GM19025 (cell line): ENCODE measurements around the gene SVOPL.

Source experiments
- ATAC-seq: cut with Tn5 transposase; IDR thresholded peaks from one replicate; pipeline ENCODE4 v1.9.1; 2021; ENCODE audit warnings: mild to moderate bottlenecking, low read depth, moderate library complexity; ENCODE audit not compliant: unreplicated experiment

Gene SVOPL

DNA sequence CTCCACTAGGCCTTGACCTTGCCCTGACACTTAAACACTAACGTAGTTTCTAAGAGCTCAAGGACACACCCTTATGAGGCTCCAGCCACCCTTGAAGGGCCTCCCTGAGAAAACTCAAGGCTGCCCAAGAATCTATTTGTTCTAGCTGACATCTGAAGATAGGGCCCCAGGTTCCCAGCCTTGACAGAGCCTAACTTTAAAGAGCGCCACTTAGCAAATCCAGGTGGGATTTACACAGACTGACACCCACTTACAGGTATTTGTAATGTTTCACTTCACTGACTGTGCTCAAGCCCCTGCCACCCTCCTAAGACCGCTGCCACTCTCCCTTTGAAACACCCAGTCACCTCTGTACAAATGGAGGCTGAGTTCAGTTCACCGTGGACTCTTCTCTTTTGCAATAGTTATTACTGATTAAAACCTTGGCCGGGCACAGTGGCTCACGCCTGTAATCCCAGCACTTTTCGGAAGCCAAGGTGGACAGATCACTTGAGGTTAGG, 90.4 kb downstream of the SVOPL start:
- no peak for ATAC-seq

DNA sequence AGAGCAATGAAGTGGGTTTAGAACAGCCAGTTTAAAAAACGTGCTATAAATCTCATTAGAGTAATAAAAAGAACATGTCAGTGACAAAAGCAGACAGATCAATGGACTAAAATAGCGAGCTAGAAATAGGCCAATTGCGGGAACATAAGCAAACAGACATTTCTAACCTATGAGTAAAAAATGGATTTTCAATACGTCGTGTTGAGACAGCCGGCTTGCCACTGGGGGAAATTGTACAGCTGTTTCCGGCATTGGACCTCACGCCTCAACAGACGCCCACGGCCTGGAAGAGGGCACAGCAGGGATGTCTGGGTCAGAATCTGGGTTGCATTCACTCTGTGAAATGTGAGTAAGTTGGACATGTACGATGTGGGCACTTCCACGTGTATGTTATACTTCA, 92.9 kb downstream of the SVOPL start:
- ATAC-seq, result no peak

DNA sequence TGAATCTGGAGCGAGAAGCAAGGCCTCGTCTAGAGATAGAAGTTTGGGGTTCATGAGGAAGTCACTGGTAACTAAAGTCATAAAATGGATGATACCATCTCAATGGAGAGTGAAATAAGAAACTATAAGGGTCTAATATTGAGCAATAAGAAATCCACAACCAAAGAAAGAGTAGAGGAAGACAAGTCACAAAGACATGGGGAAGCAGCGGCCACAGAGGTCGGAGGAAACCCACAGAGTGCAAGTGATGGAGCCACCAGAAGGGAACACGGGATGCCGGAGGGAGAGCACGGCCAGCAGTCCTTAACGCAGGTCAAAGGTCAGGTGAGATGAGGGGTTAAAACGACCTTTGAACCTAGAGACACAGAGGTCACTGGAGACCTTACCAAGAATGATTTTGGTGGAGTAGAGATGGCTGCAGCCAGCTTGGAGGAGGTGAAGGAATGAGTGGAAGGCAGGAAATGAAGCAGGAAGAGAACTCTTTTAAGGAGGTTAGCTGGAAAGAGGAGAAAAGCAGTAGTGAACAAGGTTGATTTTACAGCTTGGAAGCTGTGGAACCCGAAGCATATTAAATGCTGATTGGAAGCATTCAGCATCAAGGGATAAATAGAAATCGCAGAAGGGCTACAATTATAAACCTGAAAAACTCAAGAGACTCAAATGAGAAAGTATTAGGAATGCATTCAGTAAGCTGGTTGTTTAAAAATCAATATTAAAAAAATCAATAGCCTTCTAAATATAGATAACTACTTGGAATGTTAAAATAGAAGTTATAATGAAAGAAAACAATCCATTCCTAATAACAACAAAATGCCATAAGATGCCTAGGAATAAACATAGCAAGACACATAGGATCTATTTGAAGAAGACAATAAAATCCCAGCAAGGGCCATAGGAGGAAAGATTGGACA, 93.7 kb downstream of the SVOPL start:
- ATAC-seq, result no peak

DNA sequence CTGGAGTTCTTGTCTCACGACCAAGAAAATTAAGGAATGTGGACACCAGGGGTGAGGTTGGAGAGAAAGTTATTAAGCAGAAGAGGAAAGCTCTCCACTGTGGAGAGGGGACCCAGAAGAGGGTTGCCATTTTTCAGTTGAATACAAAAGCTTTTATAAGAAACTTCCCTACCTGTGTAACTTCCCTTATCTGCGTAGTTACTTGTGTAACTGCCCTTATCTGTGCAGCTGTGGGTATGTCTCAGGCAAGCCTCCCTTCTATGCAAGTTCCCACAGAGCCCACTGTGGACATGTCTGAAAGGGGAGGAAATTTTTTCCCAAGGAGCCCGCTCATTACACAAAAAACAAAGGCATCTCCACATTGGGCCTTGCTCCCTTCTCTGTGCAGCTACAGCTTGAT, 94.9 kb downstream of the SVOPL start:
- no peak for ATAC-seq

DNA sequence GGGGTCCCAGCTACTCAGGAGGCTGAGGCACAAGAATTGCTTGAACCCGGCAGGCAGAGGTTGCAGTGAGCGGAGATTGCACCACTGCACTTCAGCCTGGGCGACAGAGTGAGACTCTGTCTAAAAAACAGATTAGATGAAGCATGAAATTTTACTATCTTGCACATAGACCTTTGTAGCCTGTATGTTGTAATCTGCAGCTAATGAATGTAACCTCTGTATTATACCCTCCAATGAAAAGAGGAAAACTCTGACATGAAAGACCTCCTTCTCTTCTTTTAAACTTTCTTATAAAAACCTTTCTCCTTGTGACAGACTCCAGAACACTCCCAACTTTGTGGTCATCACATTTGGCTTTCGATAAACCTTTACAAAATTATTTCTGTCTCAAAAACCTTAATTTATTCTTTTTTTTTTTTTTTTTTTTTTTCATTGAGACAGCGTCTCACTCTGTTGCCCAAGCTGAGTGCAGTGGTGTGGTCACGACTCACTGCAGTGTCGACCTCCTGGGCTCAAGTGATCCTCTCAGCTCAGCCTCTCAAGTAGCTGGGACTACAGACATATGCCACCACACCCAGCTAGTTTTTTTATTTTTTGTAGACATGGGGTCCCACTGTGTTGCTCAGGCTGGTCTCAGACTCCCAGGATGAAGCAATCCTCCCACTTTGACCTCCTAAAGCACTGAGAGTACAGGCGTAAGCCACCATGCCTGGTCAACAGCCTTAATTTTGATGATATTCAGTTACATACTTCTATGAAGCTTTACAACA, 97.4 kb downstream of the SVOPL start:
- ATAC-seq, result no peak

DNA sequence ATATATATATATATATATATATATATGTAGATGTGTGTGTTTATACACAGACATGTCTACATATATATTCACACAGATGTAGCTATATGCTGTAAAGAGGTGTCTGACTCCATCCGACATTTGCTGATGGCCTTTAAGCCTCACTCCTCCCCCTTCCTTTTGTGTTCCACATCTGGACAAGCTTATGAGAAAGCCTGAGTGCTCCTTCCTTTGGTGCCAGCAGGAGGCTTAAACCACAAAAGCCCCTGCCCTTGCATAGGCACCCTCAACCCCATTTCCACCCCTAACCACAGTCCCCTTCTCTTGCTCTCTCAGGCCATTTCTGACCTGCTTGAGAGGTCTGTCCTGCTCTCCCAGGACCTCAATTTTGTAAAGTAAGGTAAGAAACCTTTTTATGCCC, 98.7 kb downstream of the SVOPL start:
- ATAC-seq, result no peak

DNA sequence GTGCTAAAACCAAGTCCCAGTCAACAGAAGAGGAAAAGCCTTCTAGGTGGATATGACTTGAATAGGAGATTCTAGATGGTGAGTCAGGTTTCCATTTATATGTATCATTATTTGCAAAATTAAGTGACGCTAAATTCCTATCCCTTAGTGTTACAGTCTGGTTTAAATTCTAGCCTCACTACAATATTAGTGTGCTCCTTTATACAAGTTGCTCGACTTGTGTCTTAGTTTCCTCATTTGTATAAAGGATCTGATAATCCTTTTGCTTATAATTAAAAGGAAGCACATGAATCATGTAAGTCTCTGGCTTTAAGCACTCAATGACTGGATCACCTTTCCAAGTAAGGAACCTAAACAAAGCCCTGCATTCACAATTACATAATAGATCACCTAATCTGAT, 105.7 kb downstream of the SVOPL start:
- no peak for ATAC-seq

DNA sequence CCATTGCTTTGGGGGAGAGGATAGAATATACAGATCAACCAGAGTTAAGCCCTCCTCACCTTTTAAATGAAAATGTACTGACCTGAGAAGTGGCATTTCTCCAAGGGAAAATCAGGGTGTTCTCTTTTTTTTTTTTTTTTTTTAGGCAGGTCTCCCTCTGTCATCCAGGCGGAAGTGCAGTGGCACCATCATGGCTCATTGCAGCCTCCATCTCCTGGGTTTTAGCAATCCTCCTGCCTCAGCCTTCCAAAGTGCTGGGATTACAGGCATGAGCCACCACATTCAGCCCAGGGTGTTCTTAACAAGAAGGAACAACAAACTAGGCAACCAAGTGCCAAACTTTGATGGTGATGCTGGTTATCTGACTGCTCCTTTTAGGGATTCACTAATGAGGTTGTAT, 111.0 kb downstream of the SVOPL start:
- no peak for ATAC-seq

DNA sequence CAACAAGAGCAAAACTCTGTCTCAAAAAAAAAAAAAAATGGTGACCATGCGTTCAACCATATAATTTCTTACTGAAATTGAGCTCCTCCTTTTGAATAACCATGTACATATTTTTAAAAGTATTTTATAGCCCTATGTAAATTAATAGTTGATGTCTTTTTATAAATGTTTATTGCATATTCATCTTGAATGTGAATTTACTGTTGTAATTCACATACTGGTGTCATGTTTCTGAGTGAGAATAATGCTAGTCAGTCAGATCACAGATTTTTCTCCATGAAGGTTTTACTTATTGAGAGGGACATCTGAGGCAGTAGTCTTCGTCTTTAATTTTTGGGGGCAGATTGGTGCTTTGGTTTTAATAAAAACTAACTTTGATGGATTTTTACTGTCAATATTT, 112.2 kb downstream of the SVOPL start:
- no peak for ATAC-seq

DNA sequence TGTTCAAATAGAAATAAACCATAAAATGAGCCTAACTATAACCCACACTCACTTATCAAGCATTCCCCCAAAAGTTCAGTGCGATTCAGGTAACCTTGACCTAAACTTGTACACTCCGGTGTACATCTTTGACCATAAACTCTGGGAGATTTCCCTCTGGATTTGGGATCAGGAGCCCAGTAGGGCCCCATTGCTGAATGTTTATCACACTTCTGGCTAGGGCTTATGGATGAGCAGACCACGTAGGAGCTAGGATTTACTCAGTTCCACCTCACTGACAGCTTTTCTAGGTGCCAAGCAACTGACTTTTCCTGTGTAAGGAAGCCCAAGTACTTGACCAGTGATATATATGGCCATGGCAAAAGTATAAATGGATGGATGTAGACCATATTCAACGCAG, 113.7 kb downstream of the SVOPL start:
- no peak for ATAC-seq

DNA sequence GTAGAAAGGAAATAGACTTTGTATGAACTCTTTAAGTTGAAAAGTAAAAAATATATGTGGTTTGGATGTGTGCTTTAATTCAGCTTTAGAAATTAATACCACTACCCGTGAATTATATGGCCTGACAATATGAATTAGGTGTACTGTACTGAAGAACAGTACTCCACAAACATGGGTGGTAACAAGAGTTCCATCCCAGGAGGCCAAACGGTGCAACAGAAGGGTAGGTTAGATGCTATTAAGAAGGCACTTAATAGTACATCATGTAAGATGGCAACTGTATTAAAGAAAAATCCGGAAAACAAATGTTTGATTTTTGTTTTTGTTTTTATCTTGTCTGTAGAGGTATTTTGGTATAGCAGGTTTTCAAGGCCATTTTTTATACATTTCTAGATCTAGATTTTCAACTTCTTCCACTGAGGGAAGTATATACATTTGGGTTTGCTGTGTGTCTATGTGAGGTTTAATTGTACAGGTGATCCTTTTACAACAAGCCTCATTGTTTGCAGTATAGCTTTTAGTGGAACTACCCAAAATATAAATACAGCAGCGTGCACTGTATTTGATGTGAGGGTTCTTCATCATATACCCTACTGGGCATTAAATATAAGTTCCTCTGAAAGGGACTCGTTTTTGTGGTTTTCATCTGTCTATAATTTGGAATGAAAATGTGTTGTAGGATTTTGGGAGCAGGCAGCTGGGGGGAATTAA, 115.7 kb downstream of the SVOPL start:
- no peak for ATAC-seq

DNA sequence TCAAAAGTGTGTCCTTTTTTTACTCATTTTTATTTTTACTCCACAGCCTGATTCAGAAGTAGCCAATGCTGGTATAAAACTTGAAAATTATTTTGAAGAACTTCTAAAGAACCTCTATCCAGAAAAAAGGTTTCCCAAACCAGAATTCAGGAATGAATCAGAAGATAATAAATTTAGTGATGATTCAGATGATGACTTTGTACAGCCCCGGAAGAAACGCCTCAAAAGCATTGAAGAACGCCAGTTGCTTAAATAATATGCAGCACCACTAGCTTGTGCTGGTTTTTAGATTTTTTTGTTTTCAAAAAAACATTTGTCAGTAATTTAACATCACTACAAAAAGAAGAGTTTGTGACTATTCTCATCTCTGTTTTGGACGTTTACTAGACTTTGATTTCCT, 116.5 kb downstream of the SVOPL start:
- no peak for ATAC-seq

DNA sequence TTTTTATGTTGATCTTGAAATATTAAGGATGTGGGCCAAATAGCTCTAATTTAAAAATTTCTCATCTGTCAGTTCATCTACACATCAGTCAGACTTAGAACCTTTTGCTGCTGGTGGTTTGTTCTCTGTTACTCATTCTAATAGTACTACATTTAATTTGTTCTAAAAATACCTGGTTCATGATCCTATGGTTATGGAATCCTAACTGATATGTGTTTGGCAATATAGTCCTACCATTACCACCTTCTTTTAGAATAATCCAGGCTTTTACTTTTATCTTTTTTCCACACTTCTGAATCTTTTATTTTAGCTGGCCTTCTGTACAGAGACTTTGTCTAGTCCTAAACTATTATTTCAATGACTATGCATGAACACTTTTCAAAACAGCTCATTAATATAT, 116.9 kb downstream of the SVOPL start:
- ATAC-seq, result no peak

DNA sequence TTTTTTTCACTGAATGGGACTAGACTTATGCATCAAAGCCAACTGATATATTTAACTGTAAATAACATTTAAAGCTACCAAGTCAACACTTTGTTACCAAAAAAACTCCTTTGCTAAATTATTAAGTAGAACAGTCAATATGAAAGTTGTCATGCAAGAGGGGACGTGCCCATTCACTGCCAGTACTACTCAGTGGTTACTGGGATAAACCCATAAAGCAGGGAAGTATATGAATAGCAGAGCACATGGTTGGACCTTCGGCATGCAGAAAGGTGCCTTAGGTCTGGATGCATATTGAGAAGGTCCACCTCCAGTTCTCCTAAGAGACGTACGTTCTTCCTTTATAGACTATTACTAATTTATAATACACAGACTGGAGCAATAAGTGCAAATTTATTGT, 120.1 kb downstream of the SVOPL start:
- ATAC-seq, result no peak

DNA sequence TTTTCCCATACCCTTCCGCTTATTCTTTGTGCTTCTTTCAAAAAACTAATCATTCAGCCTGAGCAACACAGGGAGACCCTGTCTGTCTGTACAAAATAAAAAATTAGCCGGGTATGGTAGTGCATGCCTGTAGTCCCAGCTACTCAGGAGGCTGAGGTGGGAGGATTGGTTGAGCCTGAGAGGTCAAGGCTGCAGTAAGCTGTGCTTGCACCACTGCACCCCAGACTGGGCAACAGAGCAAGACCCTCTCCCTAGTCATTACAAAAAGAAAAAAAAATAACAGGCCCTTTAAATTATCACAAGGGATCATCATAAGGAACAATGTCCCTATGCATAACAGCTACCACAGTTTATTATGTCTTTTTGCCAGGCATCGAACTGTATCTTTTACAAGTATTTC, 121.5 kb downstream of the SVOPL start:
- ATAC-seq, result no peak

DNA sequence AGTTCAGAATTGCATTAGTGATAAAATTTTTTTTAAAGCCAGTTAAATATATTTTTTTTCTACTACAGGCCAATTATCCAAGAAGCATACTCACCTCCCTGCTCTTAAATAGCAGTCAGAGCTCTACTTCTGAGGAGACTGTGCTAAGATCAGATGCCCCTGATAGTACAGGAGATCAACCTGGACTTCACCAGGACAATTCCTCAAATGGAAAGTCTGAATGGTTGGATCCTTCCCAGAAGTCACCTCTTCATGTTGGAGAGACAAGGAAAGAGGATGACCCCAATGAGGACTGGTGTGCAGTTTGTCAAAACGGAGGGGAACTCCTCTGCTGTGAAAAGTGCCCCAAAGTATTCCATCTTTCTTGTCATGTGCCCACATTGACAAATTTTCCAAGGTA, 122.0 kb downstream of the SVOPL start:
- ATAC-seq, result no peak

DNA sequence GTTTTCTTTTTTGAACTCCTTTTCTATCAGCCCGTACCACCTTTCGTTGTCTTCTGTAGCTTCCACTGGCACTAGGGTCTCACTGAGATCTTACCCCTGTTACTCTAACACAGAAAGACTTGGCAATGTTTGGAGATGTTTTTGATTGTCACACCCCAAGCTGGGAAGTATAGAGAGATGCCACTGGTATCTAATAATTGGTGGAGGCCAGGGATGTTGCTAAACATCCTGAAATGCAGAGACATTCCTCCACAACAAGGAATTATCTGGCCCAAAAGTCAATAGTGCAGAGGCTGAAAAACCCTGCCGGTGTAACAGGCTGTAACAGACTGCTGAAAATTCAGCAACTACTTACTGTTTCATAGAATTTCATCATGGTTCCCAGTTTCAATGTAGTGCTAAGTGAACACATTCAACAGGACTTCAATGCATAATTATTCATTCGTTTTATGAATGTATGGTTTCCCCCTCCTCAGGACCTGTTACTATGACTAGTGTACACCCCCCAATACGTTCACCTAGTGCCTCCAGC, 125.2 kb downstream of the SVOPL start:
- no peak for ATAC-seq

DNA sequence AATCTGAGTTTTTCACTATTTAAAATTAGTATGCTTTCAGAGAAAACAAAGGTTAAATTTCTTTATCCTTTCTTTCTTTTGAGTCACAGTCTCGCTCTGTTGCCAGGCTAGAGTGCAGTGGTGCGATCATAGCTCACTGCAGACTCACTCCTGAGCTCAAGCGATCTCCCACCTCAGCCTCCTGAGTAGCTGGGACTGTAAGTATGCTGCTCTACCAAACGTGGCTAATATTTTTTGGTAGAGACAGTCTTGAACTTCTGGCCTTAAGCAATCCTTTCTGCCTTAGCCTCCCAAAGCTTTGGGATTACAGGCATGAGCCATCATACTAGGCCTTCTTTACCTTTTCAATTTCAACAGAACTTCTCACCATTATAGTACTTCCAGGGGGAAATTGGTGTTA, 127.4 kb downstream of the SVOPL start:
- ATAC-seq, result no peak

DNA sequence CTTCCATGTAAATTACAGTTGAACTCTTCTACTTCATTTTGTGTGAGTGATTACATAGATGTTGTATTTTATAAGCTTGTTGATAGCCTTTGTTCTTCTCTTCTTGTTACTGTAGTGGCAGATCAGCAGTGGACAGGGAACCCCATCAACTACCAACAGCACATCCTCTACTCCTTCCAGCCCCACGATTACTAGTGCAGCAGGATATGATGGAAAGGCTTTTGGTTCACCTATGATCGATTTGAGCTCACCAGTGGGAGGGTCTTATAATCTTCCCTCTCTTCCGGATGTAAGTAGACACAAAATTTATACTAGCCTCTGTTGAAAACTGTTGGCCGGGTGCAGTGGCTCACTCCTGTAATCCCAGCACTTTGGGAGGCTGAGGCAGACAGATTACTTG, 130.4 kb downstream of the SVOPL start:
- ATAC-seq, result no peak

DNA sequence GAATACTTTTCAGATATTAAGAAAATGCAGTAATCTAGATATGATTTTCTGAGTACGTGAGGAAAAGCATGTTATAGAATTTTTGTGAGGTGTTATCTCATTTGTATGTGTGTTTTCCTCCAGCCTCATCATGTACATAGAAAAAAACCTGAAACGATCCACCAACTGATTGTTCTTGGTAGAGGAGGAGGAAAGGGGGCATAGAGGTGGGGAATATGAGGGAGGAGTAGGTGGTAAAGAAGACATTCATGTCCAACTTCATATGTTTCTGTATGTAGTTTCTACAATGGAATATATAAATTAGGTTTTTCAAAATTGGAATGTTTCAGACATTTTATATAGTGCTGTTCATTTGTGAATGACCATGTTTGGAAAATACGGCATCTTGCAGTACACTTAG, 131.7 kb downstream of the SVOPL start:
- no peak for ATAC-seq

DNA sequence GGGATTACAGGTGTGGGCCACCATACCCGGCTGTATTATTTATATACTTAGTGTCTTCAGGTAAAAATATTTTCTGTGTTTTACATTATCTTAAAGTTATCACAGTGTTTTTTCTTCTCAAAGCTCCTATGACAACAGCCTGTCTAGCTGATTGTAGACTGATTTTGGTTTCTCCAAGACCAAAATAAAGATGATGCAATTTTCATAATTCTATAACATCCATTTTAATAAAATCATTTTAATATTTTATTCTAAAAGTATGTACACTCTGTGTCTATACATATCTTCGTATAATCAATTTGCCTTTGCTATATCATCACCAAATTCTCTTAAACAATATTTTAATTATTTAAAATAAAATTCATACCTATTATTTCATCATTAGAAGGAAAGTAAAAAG, 132.5 kb downstream of the SVOPL start:
- ATAC-seq, result no peak
